GM12891 (cell line): ENCODE data around the gene LIAS.

Experiments
- PAX5 ChIP-seq: IDR thresholded peaks from 2 replicates; pipeline ENCODE4 v1.6.1; 2011; ENCODE audit warnings: low read length, moderate library complexity, mild to moderate bottlenecking; ENCODE audit not compliant: insufficient read depth, severe bottlenecking
- POLR2A ChIP-seq: IDR thresholded peaks from 2 replicates; pipeline ENCODE4 v1.6.1; 2011; ENCODE audit warnings: low read depth, low read length, control low read depth
- POLR2AphosphoS5 ChIP-seq: IDR thresholded peaks from 2 replicates; pipeline ENCODE4 v1.6.1; 2011; ENCODE audit warnings: low read depth, low read length, control low read depth
- POU2F2 ChIP-seq: IDR thresholded peaks from 2 replicates; pipeline ENCODE4 v1.6.1; 2011; ENCODE audit warnings: low read depth, mild to moderate bottlenecking, control low read depth, low read length, moderate library complexity
- SPI1 ChIP-seq: IDR thresholded peaks from 2 replicates; pipeline ENCODE4 v1.6.1; 2011; ENCODE audit warnings: low read depth, low read length, control low read depth
- TAF1 ChIP-seq: IDR thresholded peaks from 2 replicates; pipeline ENCODE4 v1.6.1; 2011; ENCODE audit warnings: low read depth, low read length, control low read depth

- TF ChIP-seq POLR2A (no peak; the same call in 1 of the 2 replicates), POU2F2 (no peak), POLR2AphosphoS5 (no peak), SPI1 (no peak), TAF1 (no peak), PAX5 (no peak)
These were observed 5.1 kb upstream of the LIAS start for GRCh38 chr4:39453738-39454137.
